H9 (cell line): ENCODE results near the gene CD300E. TPM values are rescaled to one million over a fixed set of nuclear protein-coding genes. Genes with fewer than 3 reads are reported as not detected.
A peak's percentile ranks its signal among the peaks of the same experiment; 100 is the strongest.

Experiments
- DNase-seq: peaks from one replicate; pipeline ENCODE4 v3.0.0-alpha.2; 2017
- H2AFZ ChIP-seq: one replicate; pipeline ENCODE4 v1.6.1; 2013; ENCODE audit warnings: mild to moderate bottlenecking, low read length, control low read depth, moderate library complexity
- H2AK5ac ChIP-seq: 2 replicates; pipeline ENCODE4 v1.6.1; 2013; ENCODE audit warnings: low read length, control low read depth, mixed read lengths; ENCODE audit not compliant: insufficient read length
- H2BK120ac ChIP-seq: one replicate; pipeline ENCODE4 v1.6.1; 2013; ENCODE audit warnings: low read depth, mild to moderate bottlenecking, low read length, control low read depth, inconsistent platforms; ENCODE audit not compliant: poor library complexity, severe bottlenecking
- H2BK12ac ChIP-seq: 2 replicates; pipeline ENCODE4 v1.6.1; 2013; ENCODE audit warnings: low read length, control low read depth, mixed read lengths, low read depth; ENCODE audit not compliant: insufficient read length
- H2BK15ac ChIP-seq: 2 replicates; pipeline ENCODE4 v1.6.1; 2013; ENCODE audit warnings: low read depth, low read length, control low read depth
- H2BK20ac ChIP-seq: one replicate; pipeline ENCODE4 v1.6.1; 2013; ENCODE audit warnings: low read depth, mild to moderate bottlenecking, low read length, control low read depth, inconsistent platforms; ENCODE audit not compliant: poor library complexity, severe bottlenecking
- H2BK5ac ChIP-seq: 2 replicates; pipeline ENCODE4 v1.6.1; 2013; ENCODE audit warnings: low read length, control low read depth, mixed read lengths; ENCODE audit not compliant: insufficient read length
- H3K14ac ChIP-seq: 2 replicates; pipeline ENCODE4 v1.6.1; 2013; ENCODE audit warnings: low read length, control low read depth; ENCODE audit not compliant: insufficient read depth
- H3K18ac ChIP-seq: 2 replicates; pipeline ENCODE4 v1.6.1; 2013; ENCODE audit warnings: low read depth, mild to moderate bottlenecking, mixed read lengths, low read length, control low read depth; ENCODE audit not compliant: insufficient read length
- H3K23ac ChIP-seq: 2 replicates; pipeline ENCODE4 v1.6.1; 2013; ENCODE audit warnings: low read length, control low read depth, mixed read lengths, low read depth; ENCODE audit not compliant: insufficient read length
- H3K23me2 ChIP-seq: 2 replicates; pipeline ENCODE4 v1.6.1; 2013; ENCODE audit warnings: low read depth, mild to moderate bottlenecking, mixed read lengths, low read length, control low read depth; ENCODE audit not compliant: insufficient read length, poor library complexity, severe bottlenecking
- H3K27ac ChIP-seq: 2 replicates; pipeline ENCODE4 v1.5.1; 2013; ENCODE audit warnings: low read length, control low read depth, mixed read lengths, low read depth; ENCODE audit not compliant: insufficient read length
- H3K27me3 ChIP-seq: 2 replicates; pipeline ENCODE4 v1.6.1; 2013; ENCODE audit warnings: low read length, control low read depth, inconsistent platforms; ENCODE audit not compliant: insufficient read depth
- H3K4ac ChIP-seq: 2 replicates; pipeline ENCODE4 v1.6.1; 2013; ENCODE audit warnings: low read depth, mild to moderate bottlenecking, control low read depth, inconsistent platforms, low read length, moderate library complexity
- H3K4me1 ChIP-seq: 2 replicates; pipeline ENCODE4 v1.6.1; 2013; ENCODE audit warnings: low read length, control low read depth, inconsistent platforms; ENCODE audit not compliant: insufficient read depth
- H3K4me2 ChIP-seq: 2 replicates; pipeline ENCODE4 v1.6.1; 2013; ENCODE audit warnings: low read length, control low read depth, mixed read lengths; ENCODE audit not compliant: insufficient read length, insufficient read depth
- H3K56ac ChIP-seq: 2 replicates; pipeline ENCODE4 v1.6.1; 2013; ENCODE audit warnings: low read depth, mild to moderate bottlenecking, mixed read lengths, low read length, control low read depth; ENCODE audit not compliant: insufficient read length
- H3K79me1 ChIP-seq: 2 replicates; pipeline ENCODE4 v1.6.1; 2013; ENCODE audit warnings: low read depth, mild to moderate bottlenecking, moderate library complexity, low read length, control low read depth, inconsistent platforms; ENCODE audit not compliant: insufficient read depth, poor library complexity, severe bottlenecking
- H3K79me2 ChIP-seq: 2 replicates; pipeline ENCODE4 v1.6.1; 2013; ENCODE audit warnings: low read length, control low read depth, inconsistent platforms; ENCODE audit not compliant: insufficient read depth
- H3K9ac ChIP-seq: 2 replicates; pipeline ENCODE4 v1.6.1; 2013; ENCODE audit warnings: low read length, control low read depth, mixed read lengths; ENCODE audit not compliant: insufficient read length; ENCODE audit errors: extremely low read depth
- H3K9me3 ChIP-seq: one replicate; pipeline ENCODE4 v1.6.1; 2013; ENCODE audit warnings: low read depth, low read length, inconsistent platforms; ENCODE audit not compliant: control insufficient read depth
- H3T11ph ChIP-seq: one replicate; pipeline ENCODE4 v1.6.1; 2013; ENCODE audit warnings: mild to moderate bottlenecking, low read length, control low read depth, inconsistent platforms
- H4K20me1 ChIP-seq: one replicate; pipeline ENCODE4 v1.6.1; 2013; ENCODE audit not compliant: control insufficient read depth, insufficient read length, insufficient read depth
- H4K5ac ChIP-seq: 2 replicates; pipeline ENCODE4 v1.6.1; 2013; ENCODE audit warnings: low read depth, mild to moderate bottlenecking, mixed read lengths, low read length, control low read depth; ENCODE audit not compliant: insufficient read length
- H4K8ac ChIP-seq: replicated peaks from 2 replicates; pipeline ENCODE4 v1.6.1; 2013; ENCODE audit warnings: low read length, control low read depth, mixed read lengths, low read depth; ENCODE audit not compliant: insufficient read length
- H4K91ac ChIP-seq: 2 replicates; pipeline ENCODE4 v1.6.1; 2013; ENCODE audit warnings: low read depth, mild to moderate bottlenecking, moderate library complexity, mixed read lengths, low read length, control low read depth; ENCODE audit not compliant: insufficient read length
- H3K27ac Mint-ChIP-seq, 3 experiments: 2 replicates in 2 of 3; 3 replicates in 1 of 3; pipeline ENCODE4 v1.8.0; 2020 to 2021; ENCODE audit warnings: mixed read lengths in 3 of 3, mild to moderate bottlenecking in 1 of 3, moderate library complexity in 1 of 3
- H3K27me3 Mint-ChIP-seq: 2 replicates; pipeline ENCODE4 v1.8.0; 2021; ENCODE audit warnings: low read depth, mild to moderate bottlenecking, moderate library complexity, mixed read lengths
- H3K36me3 Mint-ChIP-seq, 3 experiments: 2 replicates in 2 of 3; 3 replicates in 1 of 3; pipeline ENCODE4 v1.8.0; 2020 to 2021; ENCODE audit warnings: low read depth in 3 of 3, mixed read lengths in 3 of 3; ENCODE audit not compliant: insufficient read depth in 1 of 3
- H3K4me1 Mint-ChIP-seq, 2 experiments: 2 replicates each; pipeline ENCODE4 v1.8.0; 2020; ENCODE audit warnings: mixed read lengths in 2 of 2
- H3K4me3 Mint-ChIP-seq, 2 experiments: 2 replicates in 1 of 2; 3 replicates in 1 of 2; pipeline ENCODE4 v1.8.0; 2020 to 2021; ENCODE audit warnings: mild to moderate bottlenecking in 2 of 2, mixed read lengths in 2 of 2, moderate library complexity in 1 of 2
- H3K9me3 Mint-ChIP-seq, 2 experiments: 2 replicates in 1 of 2; 3 replicates in 1 of 2; pipeline ENCODE4 v1.8.0; 2020; ENCODE audit warnings: mild to moderate bottlenecking in 2 of 2, mixed read lengths in 2 of 2, moderate library complexity in 1 of 2
- WGBS: extraction: QIAGEN DNeasy Blood & Tissue Kit; methylation state at CpG from one replicate; pipeline ENCODE4 v1.1.7; 2013; ENCODE audit warnings: missing lambda C conversion rate, low lambda C conversion rate, mixed read lengths; ENCODE audit not compliant: insufficient read length; ENCODE audit errors: extremely low coverage; 5-methylcytosine and 5-hydroxymethylcytosine counted together
- total RNA-seq: library from RNA; stranded (reverse); gene quantifications from 2 replicates; pipeline ENCODE4 v1.2.1, GENCODE V29; 2021
- TF ChIP-seq, protein P1 (sequence below): fragments of 200-600 bp; sonication (generic); conservative IDR thresholded peaks from 3 replicates; pipeline ENCODE4 v1.8.0; 2021; ENCODE audit warnings: antibody characterized with exemption, mild to moderate bottlenecking

Gene CD300E
- total RNA-seq, 1 experiment from 2014 or later: not detected

DNA sequence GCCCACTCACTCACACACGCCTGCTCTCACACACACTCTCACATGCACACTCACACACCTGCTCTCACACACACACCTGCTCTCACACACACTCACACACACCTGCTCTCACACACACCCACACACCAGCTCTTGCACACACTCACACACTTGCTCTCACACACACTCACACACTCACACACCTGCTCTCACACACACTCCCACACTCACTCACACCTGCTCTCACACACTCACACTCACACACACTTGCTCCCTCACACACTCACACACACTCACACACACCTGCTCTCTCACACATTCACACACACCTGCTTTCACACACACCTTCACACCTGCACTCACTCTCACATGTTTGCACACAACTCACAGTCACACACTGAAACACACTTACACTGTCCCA, 60.2 kb downstream of the CD300E start:
- DNase-seq: no peak
- Histone ChIP-seq H3T11ph (no peak overlapping the region), H3K23ac (no peak overlapping the region), H3K4ac (no peak overlapping the region), H3K4me2 (no peak overlapping the region), H2BK15ac (no peak overlapping the region), H3K4me1 (peaks cover 2% of the 10 kb centered on the region; the same call in 1 of the 2 replicates), H2BK120ac (no peak overlapping the region), H3K27me3 (no peaks in the 10 kb centered on the region), H3K79me1 (no peaks in the 10 kb centered on the region), H2BK20ac (no peak overlapping the region), H3K79me2 (no peaks in the 10 kb centered on the region), H2AK5ac (no peak overlapping the region), H4K91ac (no peak overlapping the region), H3K9me3 (no peaks in the 10 kb centered on the region), H4K20me1 (no peaks in the 10 kb centered on the region), H3K9ac (no peak overlapping the region), H2BK12ac (no peak overlapping the region), H3K23me2 (no peaks in the 10 kb centered on the region), H4K8ac (peak overlapping the region; percentile 85), H3K27ac (no peak overlapping the region), H4K5ac (peak overlapping the region; percentile 47), H2AFZ (no peak overlapping the region), H3K18ac (peak overlapping the region; percentile 8), H3K56ac (peak overlapping the region; percentile 70), H3K14ac (no peak overlapping the region), H2BK5ac (no peak overlapping the region)
- Mint-ChIP-seq H3K27me3 (peaks cover 42% of the 10 kb centered on the region), H3K27ac (no peak overlapping the region; a peak in 1 of 7 replicates), H3K4me3 (no peak overlapping the region), H3K9me3 (peaks cover 10 to 18% of the 10 kb centered on the region in 2 experiments), H3K4me1 (peaks cover 14 to 19% of the 10 kb centered on the region in 2 experiments), H3K36me3 (peaks cover 4 to 10% (median 7%) of the 10 kb centered on the region in 3 experiments)
- TF ChIP-seq, protein P1, sequence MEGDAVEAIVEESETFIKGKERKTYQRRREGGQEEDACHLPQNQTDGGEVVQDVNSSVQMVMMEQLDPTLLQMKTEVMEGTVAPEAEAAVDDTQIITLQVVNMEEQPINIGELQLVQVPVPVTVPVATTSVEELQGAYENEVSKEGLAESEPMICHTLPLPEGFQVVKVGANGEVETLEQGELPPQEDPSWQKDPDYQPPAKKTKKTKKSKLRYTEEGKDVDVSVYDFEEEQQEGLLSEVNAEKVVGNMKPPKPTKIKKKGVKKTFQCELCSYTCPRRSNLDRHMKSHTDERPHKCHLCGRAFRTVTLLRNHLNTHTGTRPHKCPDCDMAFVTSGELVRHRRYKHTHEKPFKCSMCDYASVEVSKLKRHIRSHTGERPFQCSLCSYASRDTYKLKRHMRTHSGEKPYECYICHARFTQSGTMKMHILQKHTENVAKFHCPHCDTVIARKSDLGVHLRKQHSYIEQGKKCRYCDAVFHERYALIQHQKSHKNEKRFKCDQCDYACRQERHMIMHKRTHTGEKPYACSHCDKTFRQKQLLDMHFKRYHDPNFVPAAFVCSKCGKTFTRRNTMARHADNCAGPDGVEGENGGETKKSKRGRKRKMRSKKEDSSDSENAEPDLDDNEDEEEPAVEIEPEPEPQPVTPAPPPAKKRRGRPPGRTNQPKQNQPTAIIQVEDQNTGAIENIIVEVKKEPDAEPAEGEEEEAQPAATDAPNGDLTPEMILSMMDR: no peak
- 100% methylated on average over 1 of the region's 1 CpG for WGBS
